HepG2 (cell line): ENCODE results near the gene PLA2G12B. TPM values are rescaled to one million over a fixed set of nuclear protein-coding genes. Genes with fewer than 3 reads are reported as not detected.

Experiments used
- ELF4 ChIP-seq: sonication (generic); formaldehyde crosslinking; IDR thresholded peaks from 2 replicates; pipeline ENCODE4 v1.5.0; 2020; ENCODE audit warnings: missing genetic modification reagents, mild to moderate bottlenecking, moderate library complexity, borderline replicate concordance
- FUBP1 ChIP-seq: sonication (generic); formaldehyde crosslinking; IDR thresholded peaks from 2 replicates; pipeline ENCODE4 v1.5.1; 2020; ENCODE audit warnings: missing genetic modification reagents, mild to moderate bottlenecking, borderline replicate concordance
- HMG20A ChIP-seq: IDR thresholded peaks from 2 replicates; pipeline ENCODE4 v1.6.1; 2016; ENCODE audit warnings: borderline replicate concordance
- NR2F2 ChIP-seq: IDR thresholded peaks from 2 replicates; pipeline ENCODE4 v1.6.1; 2012; ENCODE audit warnings: low read depth, inconsistent platforms, borderline replicate concordance
- PAWR ChIP-seq: sonication (generic); formaldehyde crosslinking; IDR thresholded peaks from 2 replicates; pipeline ENCODE4 v1.4.0; 2020; ENCODE audit warnings: missing genetic modification reagents, mild to moderate bottlenecking, borderline replicate concordance
- POLR2AphosphoS5 ChIP-seq: IDR thresholded peaks from 2 replicates; pipeline ENCODE4 v1.6.1; 2012; ENCODE audit warnings: low read depth, low read length
- REPIN1 ChIP-seq: sonication (generic); formaldehyde crosslinking; IDR thresholded peaks from 2 replicates; pipeline ENCODE4 v1.8.0; 2022; ENCODE audit warnings: missing genetic modification reagents, low read depth, mild to moderate bottlenecking, borderline replicate concordance
- RFX5 ChIP-seq: IDR thresholded peaks from 2 replicates; pipeline ENCODE4 v1.6.1; 2011; ENCODE audit warnings: low read depth, low read length, improper control_type of control experiment
- SOX5 ChIP-seq: IDR thresholded peaks from 2 replicates; pipeline ENCODE4 v1.6.1; 2016; ENCODE audit warnings: borderline replicate concordance
- TBX2 ChIP-seq: sonication (generic); formaldehyde crosslinking; IDR thresholded peaks from 2 replicates; pipeline ENCODE4 v1.5.0; 2020; ENCODE audit warnings: missing genetic modification reagents, mild to moderate bottlenecking, borderline replicate concordance
- TMF1 ChIP-seq: sonication (generic); formaldehyde crosslinking; IDR thresholded peaks from 2 replicates; pipeline ENCODE4 v1.8.1; 2022; ENCODE audit warnings: low read depth, missing genetic modification reagents
- ZBTB21 ChIP-seq: sonication (generic); formaldehyde crosslinking; IDR thresholded peaks from 2 replicates; pipeline ENCODE4 v1.4.0; 2020; ENCODE audit warnings: missing genetic modification reagents
- ZBTB25 ChIP-seq: IDR thresholded peaks from 2 replicates; pipeline ENCODE4 v1.6.1; 2018; ENCODE audit warnings: missing genetic modification reagents
- ZFP62 ChIP-seq: sonication (generic); formaldehyde crosslinking; IDR thresholded peaks from 2 replicates; pipeline ENCODE4 v1.4.0; 2020; ENCODE audit warnings: missing genetic modification reagents
- ZNF136 ChIP-seq: sonication (generic); formaldehyde crosslinking; IDR thresholded peaks from 2 replicates; pipeline ENCODE4 v1.8.1; 2022; ENCODE audit warnings: low read depth, mild to moderate bottlenecking, moderate library complexity, missing genetic modification reagents
- ZNF318 ChIP-seq: sonication (generic); formaldehyde crosslinking; IDR thresholded peaks from 2 replicates; pipeline ENCODE4 v1.4.0; 2020; ENCODE audit warnings: mild to moderate bottlenecking, missing genetic modification reagents
- ZNF792 ChIP-seq: IDR thresholded peaks from 2 replicates; pipeline ENCODE4 v1.6.1; 2016
- ZSCAN12 ChIP-seq: sonication (generic); formaldehyde crosslinking; IDR thresholded peaks from 2 replicates; pipeline ENCODE4 v1.9.0; 2021; ENCODE audit warnings: mild to moderate bottlenecking, missing genetic modification reagents
- ZSCAN20 ChIP-seq: sonication (generic); formaldehyde crosslinking; IDR thresholded peaks from 2 replicates; pipeline ENCODE4 v1.4.0; 2020; ENCODE audit warnings: missing genetic modification reagents, mild to moderate bottlenecking, borderline replicate concordance
- polyA plus RNA-seq, 8 experiments: library from polyadenylated mRNA; depleted of rRNA in 3 of 8; stranded (reverse) in 7 of 8; unstranded in 1 of 8; fragments of >200 nt; fragmentation: Illumina TruSeq in 4 of 8; extraction: Trizol in 4 of 8; gene quantifications; 2 replicates each; pipeline versions ENCODE4 v1.2.1 to v1.2.3, GENCODE V29; 2011 to 2016; ENCODE audit warnings: low read depth in 4 of 8, missing spikeins in 1 of 8, mixed read lengths in 1 of 8; ENCODE audit not compliant: insufficient read depth in 1 of 8
- total RNA-seq, 5 experiments: library from RNA; depleted of rRNA; stranded (reverse); fragments of >200 nt; fragmentation: Illumina TruSeq; extraction: Trizol; gene quantifications; 2 replicates each; pipeline ENCODE4 v1.2.3, GENCODE V29; 2016; ENCODE audit warnings: low read depth in 1 of 5

Gene PLA2G12B
- total and polyA plus RNA-seq, 2 of the 13 experiments (the other 11 are each of a cell fraction or from before 2014, with no cell fraction given) = 7.7 to 38.0 TPM

GRCh38 chr10:72954596-72955554, at the start of gene PLA2G12B (continued):
- TF ChIP-seq ZSCAN12 (CRISPR knock-in tag) = no peak
- no peak for TF ChIP-seq FUBP1 (CRISPR knock-in tag)
- no peak for TF ChIP-seq REPIN1 (CRISPR knock-in tag)
- no peak for TF ChIP-seq ZBTB25 (CRISPR knock-in tag)
- no peak for TF ChIP-seq TMF1
- TF ChIP-seq ZNF792 (CRISPR knock-in tag) = no peak
- TF ChIP-seq NR2F2 = no peak
- TF ChIP-seq PAWR (CRISPR knock-in tag) = no peak
- TF ChIP-seq TBX2 (CRISPR knock-in tag) = no peak; the same call in 1 of the 2 replicates
- no peak for TF ChIP-seq ELF4 (CRISPR knock-in tag)
- TF ChIP-seq ZFP62 (CRISPR knock-in tag) = no peak
- no peak for TF ChIP-seq ZNF136 (CRISPR knock-in tag)
- TF ChIP-seq RFX5 = no peak
- no peak for TF ChIP-seq ZNF318 (CRISPR knock-in tag)
- TF ChIP-seq SOX5 (CRISPR knock-in tag) = no peak
- TF ChIP-seq POLR2AphosphoS5 = peak; percentile 55; the same call in 1 of the 2 replicates
- TF ChIP-seq ZBTB21 (CRISPR knock-in tag) = no peak
- TF ChIP-seq HMG20A (CRISPR knock-in tag) = no peak
- no peak for TF ChIP-seq ZSCAN20 (CRISPR knock-in tag)
